ENCODE results near the gene XYLT1.

The XYLT1 gene

DNA sequence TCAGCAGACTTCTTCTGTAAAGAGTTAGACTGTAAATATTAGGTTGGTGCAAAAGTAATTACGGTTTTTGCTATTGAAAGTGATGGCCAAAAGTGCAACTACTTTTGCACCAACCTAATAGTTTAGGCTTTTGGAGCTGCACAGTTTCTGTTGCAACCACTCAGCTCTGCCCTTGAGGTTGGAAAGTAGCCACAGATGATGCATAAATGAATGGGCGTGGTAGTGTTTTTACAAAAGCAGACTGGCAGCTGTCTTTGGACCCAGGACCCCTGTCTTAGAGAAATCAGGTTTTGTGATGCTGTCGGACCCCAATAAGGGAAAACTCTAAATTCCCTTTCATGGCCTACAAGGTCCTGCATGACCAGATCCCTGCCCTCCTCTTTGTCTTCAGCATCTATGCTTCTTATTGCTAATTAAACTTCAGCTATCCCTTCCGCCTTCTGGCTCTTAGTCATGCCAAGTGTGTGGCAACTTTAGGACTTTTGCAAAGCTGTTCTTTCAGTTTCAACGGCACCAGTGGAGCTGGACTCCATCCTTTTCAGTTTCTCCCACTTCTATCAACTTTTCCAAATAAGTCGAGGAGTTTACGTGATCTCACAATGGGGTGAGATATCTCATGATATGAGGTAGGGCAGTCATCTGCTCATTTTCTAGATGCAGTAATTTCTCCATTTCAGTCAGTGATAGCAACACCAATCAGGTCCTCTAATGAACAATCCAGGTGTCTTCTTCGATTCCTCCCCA lies 232.3 kb downstream of the XYLT1 start:
- H3K4me1 ChIP-seq (ENCODE audit: control insufficient read depth, low read length) = no peaks in the 10 kb centered on the region
- TF ChIP-seq, protein P1, sequence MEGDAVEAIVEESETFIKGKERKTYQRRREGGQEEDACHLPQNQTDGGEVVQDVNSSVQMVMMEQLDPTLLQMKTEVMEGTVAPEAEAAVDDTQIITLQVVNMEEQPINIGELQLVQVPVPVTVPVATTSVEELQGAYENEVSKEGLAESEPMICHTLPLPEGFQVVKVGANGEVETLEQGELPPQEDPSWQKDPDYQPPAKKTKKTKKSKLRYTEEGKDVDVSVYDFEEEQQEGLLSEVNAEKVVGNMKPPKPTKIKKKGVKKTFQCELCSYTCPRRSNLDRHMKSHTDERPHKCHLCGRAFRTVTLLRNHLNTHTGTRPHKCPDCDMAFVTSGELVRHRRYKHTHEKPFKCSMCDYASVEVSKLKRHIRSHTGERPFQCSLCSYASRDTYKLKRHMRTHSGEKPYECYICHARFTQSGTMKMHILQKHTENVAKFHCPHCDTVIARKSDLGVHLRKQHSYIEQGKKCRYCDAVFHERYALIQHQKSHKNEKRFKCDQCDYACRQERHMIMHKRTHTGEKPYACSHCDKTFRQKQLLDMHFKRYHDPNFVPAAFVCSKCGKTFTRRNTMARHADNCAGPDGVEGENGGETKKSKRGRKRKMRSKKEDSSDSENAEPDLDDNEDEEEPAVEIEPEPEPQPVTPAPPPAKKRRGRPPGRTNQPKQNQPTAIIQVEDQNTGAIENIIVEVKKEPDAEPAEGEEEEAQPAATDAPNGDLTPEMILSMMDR (IDR thresholded peaks at IDR 0.05; ENCODE audit: low read depth, low read length, poor library complexity, severe bottlenecking) = no peak
- TF ChIP-seq EZH2phosphoT487 (IDR thresholded peaks at IDR 0.05; ENCODE audit: borderline replicate concordance, low read length) = no peak
- no peaks in the 10 kb centered on the region for H3K9me2 ChIP-seq (replicated peaks; ENCODE audit: control insufficient read depth, low read length)
- no peaks in the 10 kb centered on the region for H3K79me2 ChIP-seq (ENCODE audit: control insufficient read depth, low read length)
- H3K27ac ChIP-seq (ENCODE audit: low read depth, low read length) = no peak overlapping the region
- H3K27me3 ChIP-seq (ENCODE audit: control insufficient read depth, low read length) = no peaks in the 10 kb centered on the region
- no peaks in the 10 kb centered on the region for H4K20me1 ChIP-seq (ENCODE audit: control insufficient read depth, insufficient read depth, low read depth, low read length)
- no peaks in the 10 kb centered on the region for H3K36me3 ChIP-seq (ENCODE audit: control insufficient read depth, low read length)
- no peak overlapping the region for H3K4me3 ChIP-seq (ENCODE audit: low read length)
- no peaks in the 10 kb centered on the region for H3F3A ChIP-seq (ENCODE audit: control insufficient read depth, insufficient read depth)
- H3K9me3 ChIP-seq (ENCODE audit: control insufficient read depth, insufficient read depth, low read length) = no peaks in the 10 kb centered on the region
- H3K4me2 ChIP-seq (ENCODE audit: low read length) = no peak overlapping the region

DNA sequence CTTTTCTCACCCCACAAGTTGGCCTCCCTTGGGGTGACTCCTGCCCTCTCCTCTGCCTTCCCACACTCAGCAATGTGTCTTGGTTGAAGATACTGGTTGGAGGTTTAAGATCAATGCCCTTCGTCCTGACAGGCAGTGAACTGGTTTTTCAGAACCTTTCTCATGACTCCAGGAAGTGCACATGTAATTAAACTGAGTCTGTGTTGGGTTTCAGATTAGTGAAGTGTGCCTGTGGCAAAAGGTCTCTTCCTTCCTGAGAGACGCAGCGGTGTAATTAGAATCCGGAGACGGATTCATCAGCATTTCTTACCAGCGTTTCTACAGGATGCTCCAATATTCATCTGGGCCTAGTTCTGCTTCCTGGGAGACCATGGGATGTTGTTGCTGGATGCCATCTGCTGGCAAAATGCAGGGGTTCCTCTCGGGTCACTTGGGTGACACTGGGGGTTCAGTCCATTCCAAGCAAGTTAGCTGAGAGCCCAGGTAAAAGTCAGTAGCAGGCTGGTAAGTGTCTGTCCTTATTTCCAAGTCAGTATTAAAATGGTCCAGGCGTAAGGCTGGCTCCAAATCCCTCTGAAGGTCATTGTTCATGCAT lies 233.3 kb downstream of the XYLT1 start:
- H3K79me2 ChIP-seq (ENCODE audit: control insufficient read depth, low read length) = no peaks in the 10 kb centered on the region
- H3F3A ChIP-seq (ENCODE audit: control insufficient read depth, insufficient read depth) = no peaks in the 10 kb centered on the region
- no peaks in the 10 kb centered on the region for H3K9me3 ChIP-seq (ENCODE audit: control insufficient read depth, insufficient read depth, low read length)
- H3K36me3 ChIP-seq (ENCODE audit: control insufficient read depth, low read length) = no peaks in the 10 kb centered on the region
- TF ChIP-seq, protein P1 (IDR thresholded peaks at IDR 0.05; ENCODE audit: low read depth, low read length, poor library complexity, severe bottlenecking) = no peak
- TF ChIP-seq EZH2phosphoT487 (IDR thresholded peaks at IDR 0.05; ENCODE audit: borderline replicate concordance, low read length) = no peak
- H4K20me1 ChIP-seq (ENCODE audit: control insufficient read depth, insufficient read depth, low read depth, low read length) = no peaks in the 10 kb centered on the region
- no peak overlapping the region for H3K4me3 ChIP-seq (ENCODE audit: low read length)
- no peaks in the 10 kb centered on the region for H3K4me1 ChIP-seq (ENCODE audit: control insufficient read depth, low read length)
- H3K27me3 ChIP-seq (ENCODE audit: control insufficient read depth, low read length) = no peaks in the 10 kb centered on the region
- no peak overlapping the region for H3K27ac ChIP-seq (ENCODE audit: low read depth, low read length)
- no peak overlapping the region for H3K4me2 ChIP-seq (ENCODE audit: low read length)
- no peaks in the 10 kb centered on the region for H3K9me2 ChIP-seq (replicated peaks; ENCODE audit: control insufficient read depth, low read length)

DNA sequence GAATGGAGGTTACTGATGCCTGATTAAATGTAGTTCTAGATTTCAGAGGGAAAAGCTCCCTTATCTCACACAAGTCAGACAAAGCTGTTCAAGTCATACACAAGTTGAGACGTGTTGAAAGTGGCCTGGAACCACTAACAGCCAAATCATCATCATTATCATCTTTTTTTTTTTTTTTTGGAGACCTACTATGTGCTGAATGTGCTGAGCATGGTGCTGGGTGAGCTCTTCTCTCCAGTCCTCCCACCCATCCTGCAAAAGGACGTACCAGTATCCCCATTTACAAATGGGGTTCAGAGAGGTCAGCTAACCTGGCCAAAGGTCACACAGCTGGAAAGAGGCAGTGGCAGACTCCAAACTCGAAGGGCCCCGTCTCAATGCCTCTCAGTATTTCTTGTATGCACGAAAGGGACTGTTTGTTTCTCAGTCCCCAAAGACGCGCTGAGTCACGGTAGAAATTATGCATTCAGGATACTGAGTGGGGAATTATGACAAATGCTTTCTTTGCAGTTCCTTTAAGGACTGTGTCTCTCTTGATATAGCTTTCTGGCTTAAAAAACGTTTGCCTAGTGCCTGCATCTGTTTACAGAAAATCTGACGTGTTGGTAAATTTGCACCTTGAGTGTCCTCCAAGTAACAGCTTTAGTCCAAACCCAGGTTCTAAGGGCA lies 235.5 kb downstream of the XYLT1 start:
- TF ChIP-seq EZH2phosphoT487 (IDR thresholded peaks at IDR 0.05; ENCODE audit: borderline replicate concordance, low read length) = no peak
- TF ChIP-seq, protein P1 (IDR thresholded peaks at IDR 0.05; ENCODE audit: low read depth, low read length, poor library complexity, severe bottlenecking) = no peak

More for the DNA sequence above, 235.5 kb downstream of the XYLT1 start:
- Histone ChIP-seq H3K4me2 (ENCODE audit: low read length) (no peak overlapping the region), H3K9me3 (ENCODE audit: control insufficient read depth, insufficient read depth, low read length) (no peaks in the 10 kb centered on the region), H3F3A (ENCODE audit: control insufficient read depth, insufficient read depth) (no peaks in the 10 kb centered on the region), H3K27ac (ENCODE audit: low read depth, low read length) (no peak overlapping the region), H3K27me3 (ENCODE audit: control insufficient read depth, low read length) (no peaks in the 10 kb centered on the region), H3K4me3 (ENCODE audit: low read length) (no peak overlapping the region), H3K9me2 (replicated peaks; ENCODE audit: control insufficient read depth, low read length) (no peaks in the 10 kb centered on the region), H3K36me3 (ENCODE audit: control insufficient read depth, low read length) (no peaks in the 10 kb centered on the region), H3K79me2 (ENCODE audit: control insufficient read depth, low read length) (no peaks in the 10 kb centered on the region), H4K20me1 (ENCODE audit: control insufficient read depth, insufficient read depth, low read depth, low read length) (no peaks in the 10 kb centered on the region), H3K4me1 (ENCODE audit: control insufficient read depth, low read length) (no peaks in the 10 kb centered on the region)

All from DOHH2 (cell line).